ENCODE data around the gene PFKFB1.

The PFKFB1 gene

DNA sequence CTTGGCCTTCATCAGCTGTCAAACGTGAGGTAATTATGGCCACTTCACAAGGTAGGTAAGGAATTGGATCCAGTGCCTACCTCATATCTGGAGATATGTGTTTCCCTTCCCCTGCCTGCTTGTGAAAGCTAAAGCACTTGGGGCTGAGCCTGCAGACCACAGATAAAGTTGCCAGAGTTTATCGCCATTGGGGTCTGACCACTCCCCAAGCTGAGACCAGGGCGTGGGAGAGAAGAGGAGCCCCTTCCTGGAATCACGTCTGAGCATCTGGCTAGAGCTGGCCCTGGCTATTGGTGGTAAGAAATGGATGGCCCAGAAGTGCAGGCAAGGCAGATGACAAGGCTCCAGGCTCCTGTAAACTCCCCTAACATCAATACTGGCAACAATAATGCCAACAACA is 34.1 kb upstream of the PFKFB1 start:
- no peak for DNase-seq (ENCODE audit: low read depth, low spot score)
- no peak overlapping the region for H3K9ac ChIP-seq (ENCODE audit: insufficient read length, low read depth)
- no peaks in the 10 kb centered on the region for H3K36me3 ChIP-seq (ENCODE audit: insufficient read depth, insufficient read length, low read length)
- H3K4me1 ChIP-seq (ENCODE audit: insufficient read depth, insufficient read length): no peaks in the 10 kb centered on the region
- no peak for TF ChIP-seq SUZ12 (IDR thresholded peaks at IDR 0.05; ENCODE audit: extremely low read depth, insufficient read depth, insufficient read length)
- no peak for TF ChIP-seq ZNF274 (IDR thresholded peaks at IDR 0.05; ENCODE audit: low read depth, low read length)
- TF ChIP-seq YY1 (IDR thresholded peaks at IDR 0.05; ENCODE audit: insufficient read depth, insufficient read length): no peak
- no peaks in the 10 kb centered on the region for H3K9me3 ChIP-seq (ENCODE audit: insufficient read depth, low read length)
- H3K27me3 ChIP-seq (ENCODE audit: insufficient read depth, insufficient read length): no peaks in the 10 kb centered on the region
- no peak overlapping the region for H3K4me3 ChIP-seq (ENCODE audit: insufficient read length, low read depth)

DNA sequence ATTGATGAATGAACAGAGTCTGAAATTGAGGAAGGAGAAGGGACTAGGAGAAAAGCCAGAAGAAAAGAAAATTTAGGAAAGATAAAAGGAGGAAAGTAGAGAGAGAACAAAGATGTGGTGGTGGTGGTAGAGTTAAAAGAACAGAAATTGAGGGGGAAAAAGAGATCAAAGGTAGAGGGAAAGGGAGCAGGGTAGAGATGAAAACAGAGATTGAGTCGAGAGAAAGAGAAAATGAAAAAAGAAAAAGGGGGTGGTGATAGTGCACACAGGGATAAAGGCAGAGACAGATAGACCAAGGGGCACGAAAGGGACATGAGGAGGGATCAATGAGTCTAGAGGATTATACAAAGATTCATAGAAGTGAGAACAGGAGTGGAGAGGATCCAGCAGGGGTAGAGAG is 32.9 kb upstream of the PFKFB1 start:
- Histone ChIP-seq H3K27me3 (ENCODE audit: insufficient read depth, insufficient read length) (no peaks in the 10 kb centered on the region), H3K4me3 (ENCODE audit: insufficient read length, low read depth) (no peak overlapping the region), H3K9ac (ENCODE audit: insufficient read length, low read depth) (no peak overlapping the region), H3K9me3 (ENCODE audit: insufficient read depth, low read length) (no peaks in the 10 kb centered on the region), H3K36me3 (ENCODE audit: insufficient read depth, insufficient read length, low read length) (no peaks in the 10 kb centered on the region), H3K4me1 (ENCODE audit: insufficient read depth, insufficient read length) (no peaks in the 10 kb centered on the region)
- TF ChIP-seq YY1 (IDR thresholded peaks at IDR 0.05; ENCODE audit: insufficient read depth, insufficient read length) (no peak), ZNF274 (IDR thresholded peaks at IDR 0.05; ENCODE audit: low read depth, low read length) (no peak), SUZ12 (IDR thresholded peaks at IDR 0.05; ENCODE audit: extremely low read depth, insufficient read depth, insufficient read length) (no peak)
- DNase-seq (ENCODE audit: low read depth, low spot score): no peak

DNA sequence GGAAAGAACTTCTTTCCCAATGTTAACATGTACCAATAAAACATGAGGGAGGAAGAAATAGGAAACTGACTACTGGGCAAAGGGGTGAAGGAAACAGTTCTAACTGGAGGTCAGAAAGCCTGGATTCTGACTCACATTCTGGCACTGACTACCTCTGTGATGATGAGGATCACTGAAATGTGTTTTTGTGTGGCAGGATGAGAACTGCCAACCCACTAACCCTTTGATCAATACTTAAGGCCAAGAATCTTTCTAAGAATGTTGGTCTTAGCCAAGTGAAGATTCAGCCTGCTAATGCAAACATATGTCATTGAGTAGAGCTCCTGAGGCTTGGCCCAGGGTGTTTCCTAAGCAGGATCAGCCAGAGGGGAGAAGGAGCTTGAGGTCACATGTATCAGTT is 32.2 kb upstream of the PFKFB1 start:
- TF ChIP-seq YY1 (IDR thresholded peaks at IDR 0.05; ENCODE audit: insufficient read depth, insufficient read length) (no peak), ZNF274 (IDR thresholded peaks at IDR 0.05; ENCODE audit: low read depth, low read length) (no peak), SUZ12 (IDR thresholded peaks at IDR 0.05; ENCODE audit: extremely low read depth, insufficient read depth, insufficient read length) (no peak)
- H3K4me3 ChIP-seq (ENCODE audit: insufficient read length, low read depth): no peak overlapping the region
- DNase-seq (ENCODE audit: low read depth, low spot score): no peak
- H3K27me3 ChIP-seq (ENCODE audit: insufficient read depth, insufficient read length): no peaks in the 10 kb centered on the region
- H3K36me3 ChIP-seq (ENCODE audit: insufficient read depth, insufficient read length, low read length): no peaks in the 10 kb centered on the region
- H3K9me3 ChIP-seq (ENCODE audit: insufficient read depth, low read length): no peaks in the 10 kb centered on the region
- H3K9ac ChIP-seq (ENCODE audit: insufficient read length, low read depth): no peak overlapping the region
- H3K4me1 ChIP-seq (ENCODE audit: insufficient read depth, insufficient read length): no peaks in the 10 kb centered on the region

DNA sequence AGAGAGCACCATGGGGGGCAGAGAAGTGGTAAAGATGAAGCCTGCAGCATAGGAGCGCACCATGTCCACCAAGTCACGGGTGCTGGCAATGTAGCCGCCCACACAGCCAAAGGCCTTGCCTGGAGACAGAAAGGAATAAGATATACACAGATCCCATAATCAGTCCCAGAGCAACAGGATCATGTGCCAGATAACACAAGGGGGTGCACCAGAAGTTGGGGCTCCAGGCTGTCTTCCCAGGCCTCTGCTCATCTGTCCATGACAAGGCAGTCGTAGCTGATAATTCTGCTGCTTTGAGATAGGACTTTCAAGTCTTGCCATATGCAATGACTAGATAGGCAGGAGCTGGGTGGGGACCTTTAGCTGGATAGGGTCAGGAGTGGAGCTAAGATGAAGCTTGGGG is 20.9 kb upstream of the PFKFB1 start:
- no peak for TF ChIP-seq SUZ12 (IDR thresholded peaks at IDR 0.05; ENCODE audit: extremely low read depth, insufficient read depth, insufficient read length)
- DNase-seq (ENCODE audit: low read depth, low spot score): no peak
- Histone ChIP-seq H3K9me3 (ENCODE audit: insufficient read depth, low read length) (no peaks in the 10 kb centered on the region), H3K36me3 (ENCODE audit: insufficient read depth, insufficient read length, low read length) (no peaks in the 10 kb centered on the region), H3K4me1 (ENCODE audit: insufficient read depth, insufficient read length) (no peaks in the 10 kb centered on the region), H3K27me3 (ENCODE audit: insufficient read depth, insufficient read length) (no peaks in the 10 kb centered on the region), H3K4me3 (ENCODE audit: insufficient read length, low read depth) (no peak overlapping the region), H3K9ac (ENCODE audit: insufficient read length, low read depth) (no peak overlapping the region)

DNA sequence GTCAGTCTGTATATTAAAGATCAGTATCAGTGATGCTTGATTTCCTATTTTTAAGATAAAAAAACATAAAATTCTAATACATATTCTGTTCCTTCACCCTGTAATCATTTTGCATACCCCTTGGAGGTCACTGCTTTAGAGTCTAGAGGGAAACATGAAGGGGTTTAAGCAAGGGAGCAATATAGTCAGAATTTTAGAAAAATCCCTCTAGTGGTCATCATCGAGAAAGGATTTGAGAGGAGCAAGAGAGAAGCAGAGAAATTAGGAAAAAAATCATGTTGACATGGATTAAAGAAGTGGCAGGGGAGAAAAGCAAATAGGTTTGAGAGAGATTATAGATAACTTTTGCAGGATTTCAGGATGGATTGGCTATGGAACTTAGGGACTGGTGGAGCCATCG is 17.3 kb upstream of the PFKFB1 start:
- H3K36me3 ChIP-seq (ENCODE audit: insufficient read depth, insufficient read length, low read length): peaks cover 16% of the 10 kb centered on the region
- no peak overlapping the region for H3K4me3 ChIP-seq (ENCODE audit: insufficient read length, low read depth)
- H3K4me1 ChIP-seq (ENCODE audit: insufficient read depth, insufficient read length): no peaks in the 10 kb centered on the region
- no peak overlapping the region for H3K9ac ChIP-seq (ENCODE audit: insufficient read length, low read depth)
- no peak for DNase-seq (ENCODE audit: low read depth, low spot score)
- no peak for TF ChIP-seq ZNF274 (IDR thresholded peaks at IDR 0.05; ENCODE audit: low read depth, low read length)
- no peak for TF ChIP-seq SUZ12 (IDR thresholded peaks at IDR 0.05; ENCODE audit: extremely low read depth, insufficient read depth, insufficient read length)
- no peak for TF ChIP-seq YY1 (IDR thresholded peaks at IDR 0.05; ENCODE audit: insufficient read depth, insufficient read length)
- H3K9me3 ChIP-seq (ENCODE audit: insufficient read depth, low read length): no peaks in the 10 kb centered on the region
- H3K27me3 ChIP-seq (ENCODE audit: insufficient read depth, insufficient read length): no peaks in the 10 kb centered on the region

DNA sequence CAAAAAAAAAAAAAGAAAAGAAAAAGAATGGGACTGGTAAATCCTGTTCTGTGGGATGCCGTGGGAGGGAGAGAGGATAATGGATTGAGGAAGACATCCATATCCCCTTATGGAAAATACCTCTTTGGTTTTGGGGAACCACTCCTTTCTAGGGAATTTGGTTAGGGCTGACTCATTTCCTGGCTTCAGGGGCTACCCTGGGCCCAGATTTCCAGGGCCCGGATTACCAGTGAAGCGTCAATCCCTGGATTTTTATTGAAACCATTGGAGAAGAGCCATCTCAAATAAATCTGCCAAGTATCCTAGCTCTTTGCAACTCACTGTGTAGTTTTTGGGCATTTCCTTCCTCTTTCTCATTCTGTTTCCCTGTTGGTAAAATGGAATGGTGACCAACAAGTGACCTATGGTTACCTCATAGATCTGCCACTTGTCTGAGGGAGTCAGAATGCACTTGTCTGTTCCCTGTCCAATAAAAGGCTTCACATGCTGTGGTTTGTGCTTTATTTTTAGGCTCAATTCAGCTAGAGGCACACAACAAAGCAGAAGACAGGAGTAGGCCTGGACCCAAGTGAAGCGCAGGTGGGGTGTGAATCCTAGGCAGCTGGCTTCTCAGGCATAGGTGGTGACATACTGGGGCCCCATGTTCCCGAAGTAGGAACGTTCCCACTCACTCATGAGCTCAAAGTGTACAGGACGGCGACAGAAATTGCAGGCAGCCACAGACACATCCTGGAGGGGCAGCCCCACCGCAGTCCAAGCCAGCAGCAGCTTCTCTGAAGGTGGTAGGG is 14.8 kb upstream of the PFKFB1 start:
- Histone ChIP-seq H3K36me3 (ENCODE audit: insufficient read depth, insufficient read length, low read length) (peaks cover 42% of the 10 kb centered on the region), H3K4me3 (ENCODE audit: insufficient read length, low read depth) (no peak overlapping the region), H3K9me3 (ENCODE audit: insufficient read depth, low read length) (no peaks in the 10 kb centered on the region), H3K9ac (ENCODE audit: insufficient read length, low read depth) (no peak overlapping the region), H3K27me3 (ENCODE audit: insufficient read depth, insufficient read length) (no peaks in the 10 kb centered on the region), H3K4me1 (ENCODE audit: insufficient read depth, insufficient read length) (no peaks in the 10 kb centered on the region)
- TF ChIP-seq SUZ12 (IDR thresholded peaks at IDR 0.05; ENCODE audit: extremely low read depth, insufficient read depth, insufficient read length) (no peak), YY1 (IDR thresholded peaks at IDR 0.05; ENCODE audit: insufficient read depth, insufficient read length) (no peak), ZNF274 (IDR thresholded peaks at IDR 0.05; ENCODE audit: low read depth, low read length) (no peak)
- no peak for DNase-seq (ENCODE audit: low read depth, low spot score)

DNA sequence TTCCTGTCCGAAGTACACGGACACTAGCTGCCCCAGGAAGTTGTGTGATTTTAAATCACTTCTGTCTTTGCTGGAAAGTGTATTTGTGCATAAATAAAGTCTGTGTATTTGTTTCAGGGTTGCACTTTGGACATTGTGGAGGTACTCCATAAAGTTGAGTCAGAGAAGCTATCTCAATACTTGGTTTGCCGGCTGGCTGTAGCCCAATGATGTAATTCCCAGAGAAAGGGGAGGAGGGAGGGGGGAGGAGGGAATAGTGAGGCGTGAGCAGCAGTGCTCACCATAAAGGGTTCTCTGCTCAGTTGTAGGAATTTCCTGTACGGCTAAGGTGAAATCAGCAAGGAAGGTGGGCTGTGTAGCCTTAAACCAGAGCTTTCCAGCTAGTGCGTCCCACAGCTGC is 13.7 kb upstream of the PFKFB1 start:
- no peaks in the 10 kb centered on the region for H3K27me3 ChIP-seq (ENCODE audit: insufficient read depth, insufficient read length)
- no peaks in the 10 kb centered on the region for H3K4me1 ChIP-seq (ENCODE audit: insufficient read depth, insufficient read length)
- H3K36me3 ChIP-seq (ENCODE audit: insufficient read depth, insufficient read length, low read length): peaks cover 53% of the 10 kb centered on the region
- H3K9me3 ChIP-seq (ENCODE audit: insufficient read depth, low read length): no peaks in the 10 kb centered on the region
- DNase-seq (ENCODE audit: low read depth, low spot score): no peak
- no peak overlapping the region for H3K4me3 ChIP-seq (ENCODE audit: insufficient read length, low read depth)
- no peak overlapping the region for H3K9ac ChIP-seq (ENCODE audit: insufficient read length, low read depth)
- TF ChIP-seq YY1 (IDR thresholded peaks at IDR 0.05; ENCODE audit: insufficient read depth, insufficient read length) (no peak), ZNF274 (IDR thresholded peaks at IDR 0.05; ENCODE audit: low read depth, low read length) (no peak), SUZ12 (IDR thresholded peaks at IDR 0.05; ENCODE audit: extremely low read depth, insufficient read depth, insufficient read length) (no peak)

Data from NT2/D1 (cell line).